Measurements from ENCODE around the gene RGS21.

The RGS21 gene

DNA sequence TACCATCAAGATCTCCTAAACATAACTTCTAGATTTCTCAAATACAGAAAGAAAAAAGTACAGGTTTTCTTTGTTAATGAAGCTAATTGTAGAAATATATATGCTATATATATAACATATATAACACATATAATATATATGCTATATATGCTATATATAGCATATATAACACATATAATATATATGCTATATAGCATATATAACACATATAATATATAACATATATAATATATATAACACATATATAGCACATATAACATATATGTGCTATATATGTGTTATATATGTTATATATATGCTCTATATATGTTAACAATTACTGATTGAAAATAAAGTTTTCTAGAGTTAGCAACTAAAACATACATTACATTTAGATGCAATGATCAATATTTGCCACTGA, 34.8 kb downstream of the RGS21 start:
- Mint-ChIP-seq H3K4me1 (ENCODE audit: low read depth) (no peaks in the 10 kb centered on the region), H3K4me3 (no peak overlapping the region), H3K27ac (no peak overlapping the region), H3K27me3 (ENCODE audit: low read depth) (no peaks in the 10 kb centered on the region), H3K36me3 (ENCODE audit: low read depth) (no peaks in the 10 kb centered on the region), H3K9me3 (no peaks in the 10 kb centered on the region)
- no peak for DNase-seq (ENCODE audit: low spot score)

DNA sequence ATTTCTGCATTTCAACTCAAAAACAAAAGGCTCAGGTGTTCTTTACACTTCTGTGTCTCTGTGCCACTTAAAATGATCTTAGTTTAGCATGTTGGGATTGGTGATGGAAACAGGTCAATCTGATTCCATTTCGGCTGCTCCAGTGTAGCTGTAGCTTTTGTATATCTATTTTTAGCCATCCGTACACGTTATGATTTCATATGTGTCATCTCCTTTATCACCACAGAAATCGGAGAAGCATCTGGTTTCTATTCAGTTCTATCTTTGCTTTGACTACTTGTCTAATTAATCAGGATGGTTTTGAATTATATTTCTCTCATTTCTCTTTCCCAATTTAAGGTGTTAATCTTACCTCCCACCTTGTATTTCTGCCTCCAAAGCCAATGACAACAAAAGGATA, 41.1 kb downstream of the RGS21 start:
- Mint-ChIP-seq H3K36me3 (ENCODE audit: low read depth) (no peaks in the 10 kb centered on the region), H3K9me3 (no peaks in the 10 kb centered on the region), H3K4me1 (ENCODE audit: low read depth) (no peaks in the 10 kb centered on the region), H3K27ac (no peak overlapping the region), H3K4me3 (no peak overlapping the region), H3K27me3 (ENCODE audit: low read depth) (no peaks in the 10 kb centered on the region)
- DNase-seq (ENCODE audit: low spot score), result no peak

DNA sequence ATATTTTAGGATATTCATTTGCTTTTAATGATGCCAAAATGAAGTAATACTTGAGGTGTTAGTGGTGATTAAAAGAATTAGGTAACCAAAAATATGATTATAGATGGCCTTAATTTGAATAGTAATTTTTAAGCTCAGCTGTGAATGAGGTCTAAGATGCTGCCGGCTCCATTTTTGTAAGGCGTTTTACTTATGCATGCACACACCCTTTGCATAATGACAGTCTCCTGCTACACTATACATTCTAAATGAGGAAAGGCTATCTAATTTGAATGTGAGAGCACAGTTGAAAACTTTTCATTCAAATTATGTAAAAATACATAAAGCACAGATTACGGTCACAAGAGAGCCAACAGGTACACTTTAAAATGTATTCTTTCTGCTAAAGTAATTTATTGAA, 41.6 kb downstream of the RGS21 start:
- Mint-ChIP-seq H3K27me3 (ENCODE audit: low read depth) (no peaks in the 10 kb centered on the region), H3K4me3 (no peak overlapping the region), H3K27ac (no peak overlapping the region), H3K9me3 (no peaks in the 10 kb centered on the region), H3K4me1 (ENCODE audit: low read depth) (no peaks in the 10 kb centered on the region), H3K36me3 (ENCODE audit: low read depth) (no peaks in the 10 kb centered on the region)
- DNase-seq (ENCODE audit: low spot score), result no peak

DNA sequence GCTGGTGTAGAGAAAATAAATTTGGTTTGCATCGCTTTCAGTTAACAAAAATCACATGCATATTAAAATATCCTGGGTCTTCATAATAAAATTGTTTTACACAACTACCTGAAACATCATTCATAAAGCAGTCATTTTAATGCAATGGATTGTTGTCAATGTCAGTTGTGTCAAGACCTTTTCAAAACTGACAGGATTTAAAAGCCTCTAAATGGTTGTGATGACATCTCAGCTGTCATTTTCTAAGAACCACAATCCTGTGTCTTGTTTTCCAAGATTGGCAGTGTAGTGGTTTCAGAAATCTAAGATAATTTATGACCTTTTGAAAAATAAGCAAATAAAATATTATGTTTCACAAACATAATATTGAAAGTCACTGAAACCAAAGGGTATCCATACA, 42.0 kb downstream of the RGS21 start:
- H3K36me3 Mint-ChIP-seq (ENCODE audit: low read depth), result no peaks in the 10 kb centered on the region
- DNase-seq (ENCODE audit: low spot score), result no peak
- H3K9me3 Mint-ChIP-seq, result no peaks in the 10 kb centered on the region
- no peak overlapping the region for H3K27ac Mint-ChIP-seq
- H3K27me3 Mint-ChIP-seq (ENCODE audit: low read depth), result no peaks in the 10 kb centered on the region
- no peaks in the 10 kb centered on the region for H3K4me1 Mint-ChIP-seq (ENCODE audit: low read depth)
- H3K4me3 Mint-ChIP-seq, result no peak overlapping the region

DNA sequence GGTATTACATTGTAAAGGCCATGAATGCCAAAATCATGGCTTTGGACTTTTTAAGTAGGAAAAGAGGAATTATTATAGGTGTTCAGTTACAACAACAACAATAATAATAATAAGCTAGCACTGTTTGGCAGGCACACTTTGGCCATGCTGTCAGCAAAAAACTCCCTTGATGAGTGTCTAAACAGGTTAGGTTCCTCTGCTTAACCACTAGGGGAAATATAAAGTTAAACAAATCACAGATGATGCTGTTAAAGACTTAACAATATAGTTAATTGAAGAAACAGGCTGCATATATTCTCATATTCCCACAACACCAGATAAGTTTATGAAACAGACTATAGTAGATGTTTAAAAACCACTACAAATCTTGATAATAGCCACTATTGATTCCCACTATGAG, 46.4 kb downstream of the RGS21 start:
- H3K9me3 Mint-ChIP-seq, result no peaks in the 10 kb centered on the region
- H3K27ac Mint-ChIP-seq, result no peak overlapping the region
- no peaks in the 10 kb centered on the region for H3K4me1 Mint-ChIP-seq (ENCODE audit: low read depth)
- H3K36me3 Mint-ChIP-seq (ENCODE audit: low read depth), result no peaks in the 10 kb centered on the region
- H3K4me3 Mint-ChIP-seq, result no peak overlapping the region
- no peak for DNase-seq (ENCODE audit: low spot score)
- H3K27me3 Mint-ChIP-seq (ENCODE audit: low read depth), result no peaks in the 10 kb centered on the region

DNA sequence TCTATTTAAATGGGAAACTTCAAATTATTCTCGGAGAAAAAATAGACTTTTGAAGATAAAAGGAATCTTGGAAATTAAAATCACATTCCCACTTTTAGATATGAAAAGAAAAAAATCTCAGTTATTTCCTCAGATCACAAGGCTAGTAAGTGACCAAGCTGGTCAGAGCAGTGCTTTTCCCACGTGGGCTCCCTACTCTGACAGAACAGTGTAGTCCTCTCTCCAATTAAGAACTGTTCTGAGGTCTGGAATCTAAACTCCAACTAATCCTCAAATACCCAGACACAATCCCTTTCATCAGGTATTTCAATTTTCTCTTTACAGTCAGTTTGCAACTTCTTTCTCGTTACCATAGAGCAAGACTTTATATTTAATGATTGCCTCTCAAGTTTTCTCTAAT, 50.6 kb downstream of the RGS21 start:
- DNase-seq (ENCODE audit: low spot score), result no peak
- Mint-ChIP-seq H3K27me3 (ENCODE audit: low read depth) (no peaks in the 10 kb centered on the region), H3K9me3 (no peaks in the 10 kb centered on the region), H3K27ac (no peak overlapping the region), H3K4me1 (ENCODE audit: low read depth) (no peaks in the 10 kb centered on the region), H3K4me3 (no peak overlapping the region), H3K36me3 (ENCODE audit: low read depth) (no peaks in the 10 kb centered on the region)

DNA sequence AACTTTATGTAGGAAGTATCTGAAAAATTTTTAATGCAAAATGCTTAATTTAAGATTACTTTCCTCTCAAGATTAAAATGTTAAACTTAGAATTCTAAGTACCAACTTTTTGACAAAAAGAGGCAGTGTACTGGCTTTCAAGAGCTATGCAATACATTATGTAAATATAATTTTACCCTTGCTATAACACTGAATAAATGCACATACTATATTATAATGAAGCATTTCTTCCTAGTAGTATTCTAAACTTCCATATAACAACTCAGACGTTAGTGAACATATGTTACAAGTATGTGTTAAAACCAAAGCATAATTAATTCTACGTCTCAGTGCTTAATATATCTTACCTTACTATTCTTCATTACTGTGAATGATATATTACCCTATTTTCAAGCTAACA, 58.5 kb downstream of the RGS21 start:
- Mint-ChIP-seq H3K4me3 (no peak overlapping the region), H3K27me3 (ENCODE audit: low read depth) (no peaks in the 10 kb centered on the region), H3K4me1 (ENCODE audit: low read depth) (no peaks in the 10 kb centered on the region), H3K36me3 (ENCODE audit: low read depth) (no peaks in the 10 kb centered on the region), H3K27ac (no peak overlapping the region), H3K9me3 (no peaks in the 10 kb centered on the region)
- DNase-seq (ENCODE audit: low spot score), result no peak

DNA sequence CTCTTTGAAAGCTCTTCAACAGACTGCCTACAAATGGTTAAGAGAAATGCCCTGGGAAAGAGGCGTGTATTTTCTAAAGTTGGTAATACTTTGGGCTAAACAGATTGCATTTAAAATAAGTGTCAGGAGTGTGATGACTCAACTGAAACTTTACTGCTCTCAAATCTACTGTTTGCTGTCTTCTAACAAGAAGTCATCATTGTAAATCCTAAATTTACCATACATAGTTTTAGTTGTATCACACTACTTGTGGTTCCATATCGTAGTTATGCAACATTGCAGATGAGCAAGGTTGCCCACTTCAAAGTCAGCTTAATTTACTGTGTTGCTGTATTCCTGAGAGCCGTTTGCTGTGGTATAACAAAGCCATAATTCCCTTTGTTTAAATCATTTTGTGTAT, 59.6 kb downstream of the RGS21 start:
- H3K4me1 Mint-ChIP-seq (ENCODE audit: low read depth), result no peaks in the 10 kb centered on the region
- H3K4me3 Mint-ChIP-seq, result no peak overlapping the region
- no peaks in the 10 kb centered on the region for H3K27me3 Mint-ChIP-seq (ENCODE audit: low read depth)
- H3K36me3 Mint-ChIP-seq (ENCODE audit: low read depth), result no peaks in the 10 kb centered on the region
- no peak overlapping the region for H3K27ac Mint-ChIP-seq
- no peak for DNase-seq (ENCODE audit: low spot score)
- H3K9me3 Mint-ChIP-seq, result no peaks in the 10 kb centered on the region

DNA sequence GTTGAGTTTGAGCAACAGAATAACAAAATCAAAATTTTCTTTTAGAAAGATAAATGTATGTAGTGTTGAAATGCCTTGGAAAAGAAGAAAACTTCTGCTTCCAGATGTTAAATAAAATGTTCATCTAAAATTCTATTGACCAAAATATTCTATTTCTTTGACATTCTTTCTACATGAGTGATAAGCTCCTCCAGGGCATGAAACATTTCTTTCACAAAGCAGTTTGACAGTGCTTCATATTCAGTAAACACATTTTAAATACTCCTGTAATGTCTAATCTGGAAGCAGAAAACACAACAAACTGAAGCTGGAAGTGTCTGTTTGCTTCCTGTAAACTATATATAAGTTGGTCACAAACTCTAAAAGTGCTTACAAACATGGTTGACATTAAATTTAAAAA, 61.5 kb downstream of the RGS21 start:
- H3K4me3 Mint-ChIP-seq, result no peak overlapping the region
- no peak overlapping the region for H3K27ac Mint-ChIP-seq
- no peaks in the 10 kb centered on the region for H3K27me3 Mint-ChIP-seq (ENCODE audit: low read depth)
- no peaks in the 10 kb centered on the region for H3K36me3 Mint-ChIP-seq (ENCODE audit: low read depth)
- DNase-seq (ENCODE audit: low spot score), result no peak
- H3K4me1 Mint-ChIP-seq (ENCODE audit: low read depth), result no peaks in the 10 kb centered on the region
- no peaks in the 10 kb centered on the region for H3K9me3 Mint-ChIP-seq

DNA sequence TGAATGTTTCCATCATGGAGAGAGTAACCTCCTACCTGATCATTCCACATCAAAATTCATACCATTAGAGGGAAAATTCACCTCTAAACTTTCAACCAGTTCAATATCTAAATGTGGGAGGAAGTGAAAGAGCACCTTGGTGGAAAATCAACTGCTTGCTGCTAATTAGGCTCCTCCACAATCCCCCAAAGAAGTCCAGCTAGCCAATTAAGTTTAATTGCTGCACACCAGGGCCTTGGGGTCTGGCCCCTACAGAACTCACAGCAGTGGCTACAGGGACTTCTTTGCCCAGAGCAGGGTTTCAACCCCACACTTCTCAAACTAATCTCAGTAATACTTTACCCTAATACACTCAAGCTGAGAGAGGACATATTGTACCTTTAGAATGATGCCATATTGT, 62.1 kb downstream of the RGS21 start:
- Mint-ChIP-seq H3K36me3 (ENCODE audit: low read depth) (no peaks in the 10 kb centered on the region), H3K4me1 (ENCODE audit: low read depth) (no peaks in the 10 kb centered on the region), H3K9me3 (no peaks in the 10 kb centered on the region), H3K27ac (no peak overlapping the region), H3K4me3 (no peak overlapping the region), H3K27me3 (ENCODE audit: low read depth) (no peaks in the 10 kb centered on the region)
- no peak for DNase-seq (ENCODE audit: low spot score)

DNA sequence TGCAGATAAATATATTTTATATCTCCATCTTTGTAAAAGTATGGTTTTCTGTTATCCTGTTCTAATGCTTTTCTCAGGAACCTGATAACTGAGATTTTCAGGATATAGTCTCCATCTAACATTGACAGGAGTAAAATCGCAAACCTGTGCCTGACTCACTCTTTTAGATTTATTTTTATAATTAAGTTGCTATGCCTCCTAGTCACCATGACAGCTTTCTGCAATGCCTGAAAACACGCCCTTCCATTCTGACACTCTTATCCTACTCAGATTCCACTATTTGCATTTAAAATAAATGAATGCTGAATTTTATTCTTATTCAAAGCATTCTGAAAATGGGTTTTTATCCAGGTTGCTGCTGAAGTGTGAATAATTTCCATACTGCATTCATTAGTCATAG, 62.8 kb downstream of the RGS21 start:
- Mint-ChIP-seq H3K9me3 (no peaks in the 10 kb centered on the region), H3K36me3 (ENCODE audit: low read depth) (no peaks in the 10 kb centered on the region), H3K27ac (no peak overlapping the region), H3K27me3 (ENCODE audit: low read depth) (no peaks in the 10 kb centered on the region), H3K4me3 (no peak overlapping the region), H3K4me1 (ENCODE audit: low read depth) (no peaks in the 10 kb centered on the region)
- DNase-seq (ENCODE audit: low spot score), result no peak

DNA sequence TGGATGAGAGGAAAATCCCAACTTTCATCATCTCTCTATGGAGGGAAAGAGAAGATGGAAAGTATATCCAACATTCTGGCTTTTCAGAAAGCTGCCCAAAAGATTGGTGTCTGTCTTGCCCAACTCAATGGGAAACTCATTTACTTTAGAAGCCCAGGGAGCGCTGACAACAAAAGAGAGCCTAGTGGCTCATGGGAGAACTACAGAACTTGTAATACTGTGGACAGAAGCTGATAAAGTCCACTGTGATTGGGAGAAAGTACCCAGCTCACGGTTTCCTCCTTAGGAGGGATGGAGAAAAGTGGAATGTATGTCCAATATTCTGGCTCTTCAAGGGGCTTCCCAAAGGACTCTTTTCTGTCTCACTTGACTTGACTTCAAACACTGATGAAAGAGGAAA, 66.0 kb downstream of the RGS21 start:
- Mint-ChIP-seq H3K36me3 (ENCODE audit: low read depth) (no peaks in the 10 kb centered on the region), H3K4me1 (ENCODE audit: low read depth) (no peaks in the 10 kb centered on the region)

DNA sequence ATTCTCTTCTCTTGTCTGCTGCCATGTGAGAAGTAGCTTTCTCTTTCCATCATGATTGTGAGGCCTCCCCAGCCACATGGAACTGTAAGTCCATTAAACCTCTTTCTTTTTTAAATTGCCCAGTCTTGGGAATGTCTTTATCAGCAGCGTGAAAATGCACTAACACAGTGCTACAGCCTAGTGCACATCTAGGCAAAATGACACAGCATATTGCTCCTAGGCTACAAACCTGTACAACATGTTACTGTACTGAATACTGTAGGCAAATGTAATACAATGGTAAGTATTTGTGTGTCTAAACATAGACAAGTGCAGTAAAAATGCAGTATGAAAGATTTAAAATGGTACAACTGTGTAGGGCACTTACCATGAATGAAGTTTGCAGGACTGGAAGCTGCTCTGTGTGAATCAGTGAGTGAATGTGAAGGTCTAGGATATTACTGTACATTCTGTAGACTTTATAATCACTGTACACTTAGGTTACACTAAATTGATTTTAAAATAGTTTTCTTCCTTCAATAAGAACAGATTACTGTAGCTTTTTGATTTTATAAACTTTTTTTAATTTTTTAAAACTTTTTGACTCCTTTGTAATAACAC, 69.4 kb downstream of the RGS21 start:
- no peaks in the 10 kb centered on the region for H3K4me1 Mint-ChIP-seq (ENCODE audit: low read depth)
- H3K27me3 Mint-ChIP-seq (ENCODE audit: low read depth), result no peaks in the 10 kb centered on the region

More for the DNA sequence above, 66.0 kb downstream of the RGS21 start:
- no peak for DNase-seq (ENCODE audit: low spot score)
- H3K27me3 Mint-ChIP-seq (ENCODE audit: low read depth), result no peaks in the 10 kb centered on the region
- no peak overlapping the region for H3K27ac Mint-ChIP-seq
- no peaks in the 10 kb centered on the region for H3K9me3 Mint-ChIP-seq
- H3K4me3 Mint-ChIP-seq, result no peak overlapping the region

DNA sequence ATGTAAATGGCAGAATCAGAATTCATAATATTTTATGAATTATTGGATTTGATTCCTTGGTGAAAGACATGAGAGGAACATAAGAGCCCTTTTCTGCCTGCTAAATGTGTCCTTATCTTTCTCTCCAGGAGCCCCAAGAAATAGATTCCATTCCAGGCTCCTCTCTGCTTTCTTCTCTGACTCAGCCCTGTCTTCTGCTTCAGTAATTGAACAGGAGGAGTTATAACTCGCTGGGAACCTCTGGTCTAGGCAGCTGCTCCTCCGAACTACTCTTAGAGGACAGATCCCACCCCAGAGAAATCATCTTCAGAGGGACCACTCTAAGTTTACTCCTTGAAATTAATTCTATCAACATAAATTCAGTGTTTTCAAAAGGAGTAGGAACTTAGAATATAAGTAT, 78.4 kb downstream of the RGS21 start:
- Mint-ChIP-seq H3K4me3 (no peak overlapping the region), H3K4me1 (ENCODE audit: low read depth) (no peaks in the 10 kb centered on the region), H3K36me3 (ENCODE audit: low read depth) (no peaks in the 10 kb centered on the region), H3K27ac (no peak overlapping the region), H3K9me3 (no peaks in the 10 kb centered on the region), H3K27me3 (ENCODE audit: low read depth) (no peaks in the 10 kb centered on the region)
- DNase-seq (ENCODE audit: low spot score), result no peak

More for the DNA sequence above, 69.4 kb downstream of the RGS21 start:
- Mint-ChIP-seq H3K27ac (no peak overlapping the region), H3K4me3 (no peak overlapping the region), H3K9me3 (no peaks in the 10 kb centered on the region), H3K36me3 (ENCODE audit: low read depth) (no peaks in the 10 kb centered on the region)
- no peak for DNase-seq (ENCODE audit: low spot score)

DNA sequence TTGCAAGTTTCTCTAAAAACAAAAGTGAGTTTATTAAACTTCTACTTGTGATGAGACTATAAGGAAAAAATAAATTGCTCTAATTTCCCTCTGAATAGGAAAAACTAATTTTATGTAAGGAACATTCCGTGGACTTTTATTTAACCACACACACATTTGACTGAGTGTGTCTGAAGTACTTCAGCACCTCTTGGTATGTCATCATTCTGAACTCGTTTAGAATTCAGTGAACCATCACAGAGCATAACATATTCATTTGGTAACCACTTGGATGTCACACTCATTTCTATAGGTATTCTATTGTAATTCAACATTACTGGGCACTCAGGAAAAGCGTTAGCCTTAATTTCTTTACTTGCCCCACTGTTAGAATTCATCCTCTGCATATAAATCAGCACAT, 79.1 kb downstream of the RGS21 start:
- no peak overlapping the region for H3K27ac Mint-ChIP-seq
- no peaks in the 10 kb centered on the region for H3K4me1 Mint-ChIP-seq (ENCODE audit: low read depth)
- H3K36me3 Mint-ChIP-seq (ENCODE audit: low read depth), result no peaks in the 10 kb centered on the region
- H3K27me3 Mint-ChIP-seq (ENCODE audit: low read depth), result no peaks in the 10 kb centered on the region
- no peak for DNase-seq (ENCODE audit: low spot score)
- H3K4me3 Mint-ChIP-seq, result no peak overlapping the region
- no peaks in the 10 kb centered on the region for H3K9me3 Mint-ChIP-seq

All from T-helper 2 cell treated with Interferon-gamma antibody and Interleukin-4, amounts not matched to agents 5 μg/mL and 100 μg/mL, for 36 hours (primary cell).